Heart right ventricle (tissue), 16 donors: ENCODE data around the gene LDAH. TPM values are rescaled to one million over a fixed set of nuclear protein-coding genes. Genes with fewer than 3 reads are reported as not detected.

Source experiments
- ATAC-seq, 8 donors: fragments of 200-7000 bp; cut with Tn5 transposase; one replicate each; pipeline ENCODE4 v1.9.1; 2020; ENCODE audit warnings: mild to moderate bottlenecking in 8 of 8, moderate library complexity in 8 of 8, moderate number of reproducible peaks in 1 of 8
- DNase-seq, 2 donors: peaks; one replicate each; pipeline ENCODE4 v3.0.0-alpha.2; 2020
- H3K27ac ChIP-seq, 10 donors: fragments of 200-600 bp; sonication (generic) in 2 of 10; one replicate each; pipeline versions ENCODE4 v1.5.0 to v1.8.0; 2020 to 2022; ENCODE audit warnings: mild to moderate bottlenecking in 3 of 10
- H3K27me3 ChIP-seq, 7 donors: fragments of 200-600 bp; one replicate each; pipeline ENCODE4 v1.8.0; 2021 to 2022; ENCODE audit warnings: mild to moderate bottlenecking in 2 of 7
- H3K36me3 ChIP-seq, 9 donors: fragments of 200-600 bp; sonication (generic) in 1 of 9; one replicate each; pipeline versions ENCODE4 v1.5.0 to v1.8.0; 2020 to 2022; ENCODE audit warnings: mild to moderate bottlenecking in 2 of 9
- H3K4me1 ChIP-seq, 9 donors: fragments of 200-600 bp; sonication (generic) in 1 of 9; one replicate each; pipeline versions ENCODE4 v1.5.0 to v1.8.0; 2020 to 2022; ENCODE audit warnings: mild to moderate bottlenecking in 4 of 9
- H3K4me3 ChIP-seq, 10 donors: fragments of 200-600 bp; sonication (generic) in 2 of 10; one replicate each; pipeline versions ENCODE4 v1.5.0 to v1.8.0; 2020 to 2022; ENCODE audit warnings: mild to moderate bottlenecking in 7 of 10, moderate library complexity in 2 of 10
- H3K9me3 ChIP-seq, 11 donors: fragments of 200-600 bp in 10 of 11; sonication (generic) in 2 of 11; one replicate each; pipeline versions ENCODE4 v1.5.0 to v1.8.0; 2013 to 2022; ENCODE audit warnings: mild to moderate bottlenecking in 2 of 11, control low read depth in 1 of 11, moderate library complexity in 1 of 11
- CTCF ChIP-seq, 9 donors: fragments of 200-600 bp; sonication (generic) in 2 of 9; IDR thresholded peaks; one replicate each; pipeline versions ENCODE4 v1.5.0 to v1.8.0; 2021 to 2022; ENCODE audit warnings: antibody characterized with exemption in 9 of 9, mild to moderate bottlenecking in 5 of 9, moderate library complexity in 1 of 9
- WGBS, 2 donors: extraction: QIAGEN DNeasy Blood & Tissue Kit; methylation state at CpG; one replicate each; pipeline ENCODE4 v1.1.7; 2013; ENCODE audit warnings: inconsistent platforms in 1 of 2; 5-methylcytosine and 5-hydroxymethylcytosine counted together
- intact Hi-C, 10 donors: fragments of 100-400 bp; cut with DNase I; formaldehyde crosslinking; loops; one replicate each; pipeline versions ENCODE4 v1.11.1 to v1.14.2; 2022
- polyA plus RNA-seq, 2 donors: library from polyadenylated mRNA; stranded (reverse); fragments of 200-250 nt; gene quantifications; one replicate each; pipeline ENCODE4 v1.2.3, GENCODE V29; 2013
- total RNA-seq, 10 donors: library from RNA; stranded (reverse); fragmentation: NEBNext Ultra II Directional in 3 of 10; extraction: Animal tissue kit (Norgen Biotek cat#: 25700) in 3 of 10; gene quantifications; one replicate each; pipeline versions ENCODE4 v1.2.1 to v1.2.4, GENCODE V29; 2021 to 2023
- donor health status: Arrhythmogenic right ventricular cardiomyopathy.
- donor health status: ischemic (EF 13 %, LVEDD 7.1; RV severe dilation, severe dysfunction).
- donor health status: healthy with polysubstance abuse.
- donor health status: DM: no; HTN: yes; CAD: no.
- donor health status: DM: no; HTN: no; CAD: no.
- donor health status: ischemic (EF 25% LVEDD 6.9; RV normal size, moderate dysfunction).
- donor health status: ischemic (EF 25% LVEDD 5.7; RV mildly dilated, moderate dysfunction).
- donor health status: healthy.
- donor health status: DM: yes; HTN: yes; CAD: no.
- donor health status: Ischemic cardiomyopathy.
- donor health status: ischemic (EF 35%, LVEDD 5.7; RV mildly dilated, moderate dysfunction).
- donor health status: nonischemic (EF 11% LVEDD 7.7; RV severe dilation, severe dysfunction).
- donor health status: DM: yes; HTN: yes; CAD: no.
- donor health status: PGD.
- donor health status: ischemic (EF 29% LVEDD 5.4; RV normal size, mild dysfunction).
- donor health status: nonischemic (EF 23%, LVEDD 6.1; RV moderate dilation, normal function).

LDAH gene
- total and polyA plus RNA-seq, 12 donors: 1.5 to 11.3 (median 5.4) TPM

DNA sequence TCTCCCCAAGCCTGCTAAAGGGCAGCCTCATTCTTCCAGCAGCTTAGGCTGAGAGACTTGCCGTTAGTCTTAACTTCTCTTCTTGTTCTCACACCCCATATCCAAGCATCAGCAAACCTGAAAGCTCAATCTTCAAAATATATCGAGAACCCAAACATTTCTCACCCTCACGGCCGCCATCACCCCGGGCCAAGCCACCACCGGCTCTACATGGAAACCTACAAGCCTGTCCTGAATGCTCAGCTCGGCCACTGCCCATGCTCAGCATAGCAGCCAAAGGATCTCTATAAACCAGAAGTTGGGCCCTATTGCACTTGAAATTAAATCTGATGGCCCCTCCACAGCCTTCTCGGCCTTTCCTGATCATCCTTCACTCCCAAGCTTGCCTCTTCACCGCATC is 174.1 kb downstream of the LDAH start:
- Histone ChIP-seq H3K36me3 (peaks cover 0 to 30% (median 12%) of the 10 kb centered on the region in 9 donors), H3K9me3 (no peaks in the 10 kb centered on the region), H3K4me1 (peaks cover 3 to 39% (median 35%) of the 10 kb centered on the region in 9 donors), H3K27ac (no peak overlapping the region), H3K4me3 (no peak overlapping the region), H3K27me3 (no peaks in the 10 kb centered on the region)
- intact Hi-C loops: no loop called here
- 95 to 96% methylated on average over 9 of the region's 9 CpGs for WGBS, 2 donors
- TF ChIP-seq CTCF (IDR thresholded peaks at IDR 0.05): no peak
- ATAC-seq (no peak), DNase-seq (no peak)

- Histone ChIP-seq H3K4me1 (peaks cover 3 to 39% (median 35%) of the 10 kb centered on the region in 9 donors), H3K36me3 (peaks cover 0 to 36% (median 15%) of the 10 kb centered on the region in 9 donors), H3K4me3 (no peak overlapping the region), H3K27ac (no peak overlapping the region), H3K9me3 (no peaks in the 10 kb centered on the region), H3K27me3 (no peaks in the 10 kb centered on the region)
- TF ChIP-seq CTCF (IDR thresholded peaks at IDR 0.05): no peak
- intact Hi-C loops: no loop called here
- 91 to 93% methylated on average over 4 of the region's 4 CpGs for WGBS, 2 donors
- no peak for DNase-seq
- no peak for ATAC-seq
Observed at GRCh38 chr2:20648206-20648605, 174.7 kb downstream of the LDAH start.

DNA sequence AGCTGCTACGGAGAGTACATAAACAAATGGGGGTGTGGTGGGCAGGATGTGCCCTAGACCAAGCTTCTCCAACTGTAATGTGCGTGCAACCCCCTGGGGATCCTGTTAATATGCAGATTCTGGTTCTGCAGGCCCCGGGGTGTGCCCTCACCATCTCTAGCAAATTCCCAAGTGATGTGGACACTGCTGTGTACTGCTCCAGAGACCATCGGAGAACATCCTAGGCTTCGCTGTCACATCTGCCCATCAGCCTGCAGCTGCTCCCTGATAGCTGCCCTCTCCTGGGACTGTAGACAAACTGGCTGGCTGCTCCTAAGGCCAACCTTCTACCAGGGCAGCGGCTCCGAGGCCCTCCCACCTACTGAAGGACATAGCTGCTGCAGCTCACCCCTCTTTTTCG is 175.2 kb downstream of the LDAH start:
- H3K9me3 ChIP-seq: no peaks in the 10 kb centered on the region
- H3K36me3 ChIP-seq: peaks cover 0 to 41% (median 17%) of the 10 kb centered on the region in 9 donors
- H3K4me1 ChIP-seq: peaks cover 3 to 41% (median 35%) of the 10 kb centered on the region in 9 donors
- no peaks in the 10 kb centered on the region for H3K27me3 ChIP-seq
- no peak for TF ChIP-seq CTCF (IDR thresholded peaks at IDR 0.05)
- no peak overlapping the region for H3K4me3 ChIP-seq
- 80 to 84% methylated on average over 8 of the region's 8 CpGs for WGBS, 2 donors
- ATAC-seq: no peak
- intact Hi-C loops: no loop called here
- DNase-seq: no peak
- no peak overlapping the region for H3K27ac ChIP-seq

GRCh38 chr2:20647211-20647610 is 175.7 kb downstream of the LDAH start:
- Histone ChIP-seq H3K27ac (no peak overlapping the region), H3K9me3 (no peaks in the 10 kb centered on the region), H3K4me3 (no peak overlapping the region), H3K36me3 (peaks cover 0 to 44% (median 17%) of the 10 kb centered on the region in 9 donors), H3K27me3 (no peaks in the 10 kb centered on the region), H3K4me1 (peaks cover 3 to 47% (median 40%) of the 10 kb centered on the region in 9 donors)
- no peak for DNase-seq
- no peak for ATAC-seq
- WGBS, 2 donors: 89 to 96% methylated on average over 3 of the region's 3 CpGs
- intact Hi-C loops: no loop called here
- no peak for TF ChIP-seq CTCF (IDR thresholded peaks at IDR 0.05)
